ENCODE data around the gene MBNL2.

Gene MBNL2

GRCh38 chr13:97364031-97364430 lies 141.9 kb downstream of the MBNL2 start:
- Mint-ChIP-seq H3K4me3 (no peak overlapping the region), H3K27ac (no peak overlapping the region), H3K27me3 (ENCODE audit: low read depth) (no peaks in the 10 kb centered on the region), H3K4me1 (peaks cover 18% of the 10 kb centered on the region), H3K36me3 (ENCODE audit: low read depth) (peaks cover 58% of the 10 kb centered on the region), H3K9me3 (no peaks in the 10 kb centered on the region)
- no peak for TF ChIP-seq CTCF (IDR thresholded peaks at IDR 0.05; ENCODE audit: unreplicated experiment in 3 of 3)

- H3K9me3 Mint-ChIP-seq = no peaks in the 10 kb centered on the region
- H3K27me3 Mint-ChIP-seq (ENCODE audit: low read depth) = no peaks in the 10 kb centered on the region
- H3K4me3 Mint-ChIP-seq = no peak overlapping the region
- H3K36me3 Mint-ChIP-seq (ENCODE audit: low read depth) = peaks cover 54% of the 10 kb centered on the region
- H3K4me1 Mint-ChIP-seq = peaks cover 24% of the 10 kb centered on the region
- no peak for TF ChIP-seq CTCF (IDR thresholded peaks at IDR 0.05; ENCODE audit: unreplicated experiment in 3 of 3)
- no peak overlapping the region for H3K27ac Mint-ChIP-seq
Measured at GRCh38 chr13:97364827-97365226, 142.7 kb downstream of the MBNL2 start.

GRCh38 chr13:97366172-97366688 lies 144.1 kb downstream of the MBNL2 start:
- Mint-ChIP-seq H3K9me3 (no peaks in the 10 kb centered on the region), H3K4me3 (no peak overlapping the region), H3K27me3 (ENCODE audit: low read depth) (no peaks in the 10 kb centered on the region), H3K27ac (peak overlapping the region in 1 of 3 experiments; percentile 57), H3K36me3 (ENCODE audit: low read depth) (peaks cover 49% of the 10 kb centered on the region), H3K4me1 (peaks cover 25% of the 10 kb centered on the region)
- no peak for TF ChIP-seq CTCF (IDR thresholded peaks at IDR 0.05; ENCODE audit: unreplicated experiment in 3 of 3)

- Mint-ChIP-seq H3K27ac (peak overlapping the region; percentile 10 to 83 (median 58)), H3K4me1 (peaks cover 30% of the 10 kb centered on the region), H3K9me3 (no peaks in the 10 kb centered on the region), H3K36me3 (ENCODE audit: low read depth) (peaks cover 46% of the 10 kb centered on the region), H3K4me3 (peak overlapping the region in 1 of 3 experiments; percentile 20), H3K27me3 (ENCODE audit: low read depth) (no peaks in the 10 kb centered on the region)
- no peak for TF ChIP-seq CTCF (IDR thresholded peaks at IDR 0.05; ENCODE audit: unreplicated experiment in 3 of 3)
Measured at GRCh38 chr13:97367016-97367822, 145.1 kb downstream of the MBNL2 start.

- H3K36me3 Mint-ChIP-seq (ENCODE audit: low read depth) = peaks cover 30% of the 10 kb centered on the region
- no peak for TF ChIP-seq CTCF (IDR thresholded peaks at IDR 0.05; ENCODE audit: unreplicated experiment in 3 of 3)
- H3K27ac Mint-ChIP-seq = peak overlapping the region; percentile 12 to 73 (median 47)
- H3K4me3 Mint-ChIP-seq = peak overlapping the region in 2 of 3 experiments; percentile 31 to 32
- peaks cover 41% of the 10 kb centered on the region for H3K4me1 Mint-ChIP-seq
- no peaks in the 10 kb centered on the region for H3K9me3 Mint-ChIP-seq
- H3K27me3 Mint-ChIP-seq (ENCODE audit: low read depth) = no peaks in the 10 kb centered on the region
Measured at GRCh38 chr13:97369261-97369893, 147.2 kb downstream of the MBNL2 start.

All from nephron (organoid).